ENCODE measurements around the gene BRME1.

- TF ChIP-seq CTCF (IDR thresholded peaks at IDR 0.05) (no peak), POLR2A (IDR thresholded peaks at IDR 0.05) (no peak)
Observed at GRCh38 chr19:13849991-13850909, 55.7 kb downstream of the BRME1 start.
